ENCODE measurements around the gene DCAF17.

DCAF17 gene, protein sequence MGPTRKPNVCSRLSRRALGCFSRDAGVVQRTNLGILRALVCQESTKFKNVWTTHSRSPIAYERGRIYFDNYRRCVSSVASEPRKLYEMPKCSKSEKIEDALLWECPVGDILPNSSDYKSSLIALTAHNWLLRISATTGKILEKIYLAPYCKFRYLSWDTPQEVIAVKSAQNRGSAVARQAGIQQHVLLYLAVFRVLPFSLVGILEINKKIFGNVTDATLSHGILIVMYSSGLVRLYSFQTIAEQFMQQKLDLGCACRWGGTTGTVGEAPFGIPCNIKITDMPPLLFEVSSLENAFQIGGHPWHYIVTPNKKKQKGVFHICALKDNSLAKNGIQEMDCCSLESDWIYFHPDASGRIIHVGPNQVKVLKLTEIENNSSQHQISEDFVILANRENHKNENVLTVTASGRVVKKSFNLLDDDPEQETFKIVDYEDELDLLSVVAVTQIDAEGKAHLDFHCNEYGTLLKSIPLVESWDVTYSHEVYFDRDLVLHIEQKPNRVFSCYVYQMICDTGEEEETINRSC

GRCh38 chr2:171434013-171434989, at the start of gene DCAF17:
Gene DCAF17 (plus strand): TSS chr2:171434226. CDS start chr2:171434578, 352 bp downstream.
- peak; percentile 92 to 94 for DNase-seq

DNA sequence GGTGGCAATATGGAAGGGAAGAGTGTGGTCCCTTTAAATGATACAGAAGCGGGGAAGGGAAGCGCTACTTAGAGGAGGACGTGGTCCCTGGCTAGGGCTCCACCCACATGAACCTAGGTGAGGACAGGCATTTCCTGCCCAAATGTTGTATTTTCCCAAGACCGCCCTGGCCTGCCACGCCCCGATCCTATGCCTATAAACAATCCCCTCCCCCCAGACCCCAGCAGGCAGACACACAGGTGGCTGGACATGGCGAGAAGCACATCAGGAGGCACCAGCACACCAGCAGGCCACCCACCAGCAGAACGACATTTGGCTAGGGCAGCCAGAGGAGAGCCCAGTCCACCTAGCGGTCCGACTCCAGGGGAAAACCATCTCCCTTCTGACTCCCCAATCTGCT, 47.4 kb upstream of the DCAF17 start:
- DNase-seq: no peak

DNA sequence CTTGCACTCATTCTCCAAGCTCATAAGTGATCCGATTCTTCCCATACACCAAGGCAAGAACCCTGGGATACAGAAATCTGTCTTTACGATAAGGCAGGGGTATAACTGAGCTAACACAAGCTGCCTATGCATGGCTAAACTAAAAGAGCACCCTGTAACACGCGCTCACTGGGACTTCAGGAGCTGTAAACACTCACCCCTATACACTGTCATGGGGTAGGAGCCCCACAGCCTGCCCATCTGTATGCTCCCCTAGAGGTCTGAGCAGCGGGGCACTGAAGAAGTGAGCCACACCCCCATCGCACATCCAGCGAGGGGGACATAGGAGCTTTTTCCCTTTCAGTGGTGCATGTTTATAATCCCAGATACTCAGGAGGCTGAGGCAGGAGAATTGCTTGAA, 47.0 kb upstream of the DCAF17 start:
- no peak for DNase-seq

GRCh38 chr2:171389325-171389724, 44.7 kb upstream of the DCAF17 start:
- no peak for DNase-seq

DNA sequence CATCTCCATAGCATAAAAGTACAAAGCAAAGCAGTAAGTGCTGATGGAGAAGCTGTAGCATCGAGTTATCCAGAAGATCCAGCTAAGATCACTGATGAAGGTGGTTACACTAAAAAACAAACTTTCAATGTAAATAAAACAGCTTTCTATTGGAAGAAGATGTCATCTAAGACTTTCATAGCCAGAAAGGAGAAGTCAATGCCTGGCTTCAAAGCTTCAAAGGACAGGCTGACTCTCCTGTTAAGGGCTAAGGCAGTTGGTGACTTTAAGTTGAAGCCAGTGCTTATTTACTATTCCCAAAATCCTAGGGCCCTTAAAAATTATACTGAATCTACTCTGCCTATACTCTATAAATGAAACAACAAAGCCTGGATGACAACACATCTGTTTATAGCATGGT, 44.2 kb upstream of the DCAF17 start:
- no peak for DNase-seq

DNA sequence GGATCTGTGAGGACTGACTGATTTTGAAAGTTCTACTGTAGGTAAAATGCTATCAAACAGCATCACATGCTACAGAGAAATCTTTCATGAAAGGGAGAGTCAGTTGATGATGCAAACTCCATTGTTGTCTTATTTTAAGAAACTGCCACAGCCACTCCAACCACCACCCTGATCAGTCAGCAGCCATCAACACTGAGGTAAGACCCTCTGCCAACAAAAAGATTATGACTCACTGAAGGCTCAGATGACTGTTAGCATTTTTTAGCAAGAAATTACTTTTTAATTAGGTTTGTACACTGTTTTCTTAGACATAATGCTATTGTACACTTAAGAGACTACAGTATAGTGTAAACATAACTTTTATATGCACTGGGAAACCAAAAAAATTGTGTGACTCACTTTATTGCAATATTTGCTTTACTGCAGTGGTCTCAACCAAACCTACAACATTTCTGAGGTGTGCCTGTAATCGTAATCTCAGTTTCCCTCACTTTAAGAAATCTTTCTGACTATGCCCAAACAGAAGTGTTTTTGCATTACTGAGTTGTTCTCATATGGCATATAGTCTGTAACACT, 43.0 kb upstream of the DCAF17 start:
- DNase-seq: no peak

DNA sequence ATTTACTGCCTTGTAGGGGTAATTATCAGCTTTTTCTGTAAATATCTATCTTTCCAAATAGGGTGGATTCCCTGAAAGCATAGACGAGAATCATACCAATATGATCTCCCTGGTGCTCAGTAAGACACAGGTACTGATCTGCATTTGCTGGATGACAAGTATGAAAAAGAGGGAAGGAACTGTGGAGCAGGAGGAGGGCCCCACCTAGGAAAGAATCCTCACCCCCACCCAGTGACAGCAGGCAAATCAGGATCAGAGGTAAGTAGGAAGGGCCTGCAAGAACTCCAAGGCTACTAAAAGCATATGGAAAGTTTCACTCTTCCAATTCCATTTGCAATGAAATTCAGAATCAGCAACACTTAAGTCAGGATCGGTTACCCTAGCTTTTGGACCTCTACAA, 42.5 kb upstream of the DCAF17 start:
- DNase-seq: no peak

- DNase-seq: no peak
Measured at GRCh38 chr2:171393487-171393886, 40.5 kb upstream of the DCAF17 start.

GRCh38 chr2:171394164-171394740, 39.8 kb upstream of the DCAF17 start:
- DNase-seq: no peak

- no peak for DNase-seq
Measured at GRCh38 chr2:171399292-171399691, 34.7 kb upstream of the DCAF17 start.

GRCh38 chr2:171400395-171400794, 33.6 kb upstream of the DCAF17 start:
- no peak for DNase-seq

DNA sequence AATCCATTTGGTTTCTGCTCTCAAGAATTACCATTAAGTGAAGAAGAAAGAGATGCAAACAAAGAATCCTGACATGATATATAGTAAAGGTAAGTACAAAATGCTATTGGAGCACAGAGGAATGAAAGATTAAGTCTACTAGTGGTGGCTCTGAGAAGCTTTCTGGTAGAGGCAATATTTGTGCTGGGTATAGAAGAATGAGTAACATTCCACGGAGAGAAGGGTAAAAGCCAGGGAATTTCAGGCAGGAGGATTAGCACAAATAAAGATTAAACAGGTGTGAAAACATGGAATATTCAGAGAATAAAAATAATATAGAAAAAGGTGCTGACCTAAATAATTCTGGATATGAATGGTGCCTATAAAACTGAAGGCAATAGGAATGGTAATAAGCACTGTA, 32.1 kb upstream of the DCAF17 start:
- DNase-seq: no peak

DNA sequence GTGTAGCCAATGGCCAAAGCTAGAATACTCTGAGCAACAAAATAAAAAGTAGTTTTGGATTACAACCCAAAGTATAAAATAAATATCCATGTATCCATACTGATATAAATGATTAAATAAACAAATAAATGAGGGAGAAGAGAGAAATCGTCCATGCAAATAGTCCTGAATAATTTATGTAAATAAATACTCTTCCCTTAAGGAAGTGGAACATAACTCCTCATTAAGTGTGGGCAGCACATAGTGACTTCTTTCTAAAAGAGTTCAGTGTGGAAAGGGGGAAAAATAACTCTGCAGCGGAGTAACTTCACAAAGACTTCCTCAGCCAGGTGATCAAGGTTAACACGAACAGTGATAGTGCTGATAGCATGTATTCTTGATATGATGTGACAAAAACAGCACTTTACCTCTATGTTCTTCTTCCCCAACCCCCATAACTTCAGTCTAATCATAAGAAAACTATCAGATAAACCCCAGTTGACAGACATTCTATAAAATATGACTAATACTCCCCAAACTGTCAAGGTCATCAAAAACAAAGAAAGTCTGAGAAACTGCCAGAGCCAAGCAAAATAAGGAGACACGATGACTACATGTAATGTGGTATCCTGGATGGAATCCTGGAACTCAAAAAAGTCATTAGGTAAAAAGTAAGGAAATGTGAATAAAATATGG, 31.0 kb upstream of the DCAF17 start:
- DNase-seq: no peak

- DNase-seq: no peak
Measured at GRCh38 chr2:171404261-171404660, 29.8 kb upstream of the DCAF17 start.

DNA sequence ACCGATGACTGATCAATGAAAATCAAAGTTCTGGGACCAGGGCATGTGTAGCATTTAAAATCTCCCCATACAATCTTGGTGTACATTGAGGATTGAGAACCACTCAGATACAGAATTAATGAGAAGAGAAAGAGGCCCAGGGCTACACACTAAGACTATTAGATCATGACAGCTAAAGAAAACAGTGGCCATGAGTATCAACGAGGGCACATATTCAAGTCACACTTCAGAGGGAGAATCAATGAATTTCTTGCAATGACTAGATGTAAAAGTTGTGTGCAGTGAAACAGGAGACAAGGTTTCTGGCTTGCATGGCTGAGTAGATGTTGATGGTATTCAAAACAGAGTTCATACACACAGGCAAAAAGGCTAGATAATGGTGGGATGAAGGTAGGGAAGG, 29.3 kb upstream of the DCAF17 start:
- DNase-seq: no peak

DNA sequence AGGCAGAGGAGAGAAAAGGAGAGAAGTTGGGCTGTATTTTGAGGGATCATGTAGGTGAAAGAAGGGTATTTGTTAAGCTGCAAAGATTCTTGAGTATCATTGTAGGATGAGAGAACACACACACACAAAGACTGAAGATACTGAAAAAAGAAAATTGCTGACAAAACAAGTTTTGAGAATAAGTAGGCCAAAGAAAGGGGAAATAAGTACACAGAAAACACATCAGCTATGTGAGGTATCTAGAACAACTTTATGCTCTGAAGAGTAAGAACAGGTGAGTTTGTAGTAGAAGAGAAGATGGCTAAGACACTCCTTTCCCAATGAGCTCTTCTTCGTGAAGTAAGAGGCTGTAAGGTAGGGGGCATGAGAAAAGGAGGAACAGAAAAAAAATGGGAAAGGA, 28.5 kb upstream of the DCAF17 start:
- no peak for DNase-seq

DNA sequence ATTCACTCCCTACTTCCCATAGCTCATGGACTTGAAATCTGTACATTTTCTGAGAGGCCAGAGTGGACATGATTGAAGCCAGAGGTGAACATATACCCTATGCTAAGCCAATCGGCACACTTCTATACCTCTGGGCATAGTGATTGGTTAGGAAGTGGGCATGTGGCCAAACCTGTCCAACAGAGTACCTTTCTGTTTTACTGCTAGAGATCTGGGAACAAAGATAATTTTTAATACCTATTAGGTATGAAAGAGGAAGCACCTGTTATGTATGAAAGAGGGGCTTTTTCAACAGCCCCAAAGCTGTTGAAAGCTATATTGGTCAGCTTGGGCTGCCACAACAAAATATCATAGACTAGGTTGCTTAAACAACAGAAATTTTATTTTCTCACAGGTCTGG, 28.0 kb upstream of the DCAF17 start:
- DNase-seq: no peak

GRCh38 chr2:171407030-171407675, 26.9 kb upstream of the DCAF17 start:
- DNase-seq: no peak

- DNase-seq: no peak
Measured at GRCh38 chr2:171407676-171408044, 26.4 kb upstream of the DCAF17 start.

DNA sequence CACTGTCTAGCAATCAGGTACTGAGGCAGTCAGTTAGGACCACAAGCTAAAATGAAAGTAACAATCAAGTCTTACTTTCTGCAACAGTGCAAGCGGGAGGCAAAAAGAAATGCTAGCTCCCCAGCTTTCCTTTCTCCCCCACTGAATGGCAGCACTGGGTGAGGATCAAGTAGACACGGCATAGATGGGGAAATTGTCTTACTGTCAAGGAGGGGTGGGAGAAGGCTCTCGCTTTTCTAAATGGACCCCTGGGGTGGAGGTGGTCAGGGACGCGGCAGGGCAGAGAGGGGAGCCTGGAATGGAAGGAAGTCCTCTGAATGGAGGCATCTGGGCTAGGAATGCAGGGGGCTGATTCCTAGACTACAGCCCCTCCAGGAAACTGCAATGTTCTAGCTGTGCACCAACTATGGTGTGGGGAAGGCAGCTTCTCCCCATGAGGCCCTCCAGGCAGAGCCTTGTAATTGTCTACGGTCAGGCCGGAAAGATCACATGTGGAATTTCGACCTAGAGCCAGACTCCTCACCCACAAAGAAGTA, 24.5 kb upstream of the DCAF17 start:
- no peak for DNase-seq

GRCh38 chr2:171410101-171410500, 23.9 kb upstream of the DCAF17 start:
- DNase-seq: no peak

- no peak for DNase-seq
Measured at GRCh38 chr2:171410624-171411023, 23.4 kb upstream of the DCAF17 start.

All from activated CD4-positive, alpha-beta T cell treated with anti-CD3 and anti-CD28 coated beads for 4 hours (primary cell).